ENCODE data around the gene TAB3. TPM values are rescaled to one million over a fixed set of nuclear protein-coding genes. Genes with fewer than 3 reads are reported as not detected.

TAB3 gene
- total RNA-seq, 2 donors from 2014 or later = 34.8 to 40.6 TPM

DNA sequence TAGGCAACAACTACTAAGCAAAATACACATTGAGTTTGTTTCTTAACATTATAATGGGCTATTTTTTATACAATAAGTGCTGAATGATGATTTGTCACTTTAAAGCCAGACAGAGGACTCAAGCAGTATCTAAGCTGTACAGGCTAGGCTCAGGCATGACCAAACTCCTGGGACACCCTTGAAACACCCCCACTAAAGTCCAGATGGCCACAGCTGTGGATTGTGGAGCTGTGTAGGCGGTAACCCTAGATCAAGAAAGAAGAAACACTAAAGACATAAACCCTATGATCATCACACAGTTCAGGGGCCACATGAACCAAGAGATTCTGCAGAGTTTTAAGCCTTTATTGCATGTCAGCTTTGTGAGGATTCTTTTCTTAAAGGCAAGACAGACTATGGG is 25.1 kb downstream of the TAB3 start:
- H3K27me3 ChIP-seq (replicated peaks; ENCODE audit: insufficient read depth) = no peaks in the 10 kb centered on the region

DNA sequence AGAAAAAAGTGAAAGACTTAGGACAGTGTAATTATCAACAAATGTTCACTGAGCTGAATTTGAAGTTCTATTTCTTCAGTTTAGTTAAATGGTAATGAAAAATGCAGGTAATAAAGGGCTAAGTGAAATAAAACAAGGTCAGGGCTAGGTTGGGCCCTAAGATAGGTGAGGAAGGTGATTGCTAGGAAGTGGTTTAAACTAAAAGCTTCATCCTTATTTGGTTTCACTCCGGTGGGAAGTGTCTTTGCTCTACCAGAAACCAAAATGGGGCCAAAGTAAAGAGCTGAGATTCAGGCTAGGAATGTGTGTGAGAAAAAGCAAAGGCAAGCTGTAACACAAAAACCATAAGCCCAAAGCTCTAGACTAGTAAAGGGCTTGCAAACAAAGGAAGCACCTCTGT is 31.0 kb downstream of the TAB3 start:
- no peak for TF ChIP-seq CTCF (IDR thresholded peaks at IDR 0.05)
- Histone ChIP-seq H3K27ac (no peak overlapping the region), H3K4me1 (ENCODE audit: control insufficient read depth in 1 of 2, low read depth in 2 of 2) (no peaks in the 10 kb centered on the region), H3K27me3 (replicated peaks; ENCODE audit: insufficient read depth) (no peaks in the 10 kb centered on the region), H3K9me3 (no peaks in the 10 kb centered on the region), H3K36me3 (no peaks in the 10 kb centered on the region), H3K4me3 (no peak overlapping the region)
- DNase-seq (ENCODE audit: low spot score) (no peak), ATAC-seq (ENCODE audit: insufficient number of reproducible peaks, low FRiP score, low read depth) (no peak)

More for the DNA sequence above, 25.1 kb downstream of the TAB3 start:
- DNase-seq (ENCODE audit: low spot score) = no peak
- Histone ChIP-seq H3K36me3 (no peaks in the 10 kb centered on the region), H3K4me1 (ENCODE audit: control insufficient read depth in 1 of 2, low read depth in 2 of 2) (no peaks in the 10 kb centered on the region), H3K27ac (no peak overlapping the region), H3K4me3 (no peak overlapping the region), H3K9me3 (no peaks in the 10 kb centered on the region)
- no peak for TF ChIP-seq CTCF (IDR thresholded peaks at IDR 0.05)
- ATAC-seq (ENCODE audit: insufficient number of reproducible peaks, low FRiP score, low read depth) = no peak

GRCh38 chrX:30851449-30851848 is 37.6 kb downstream of the TAB3 start:
- H3K4me1 ChIP-seq (ENCODE audit: control insufficient read depth in 1 of 2, low read depth in 2 of 2) = no peaks in the 10 kb centered on the region
- H3K27ac ChIP-seq = no peak overlapping the region
- DNase-seq (ENCODE audit: low spot score) (no peak), ATAC-seq (ENCODE audit: insufficient number of reproducible peaks, low FRiP score, low read depth) (no peak)
- no peaks in the 10 kb centered on the region for H3K36me3 ChIP-seq
- H3K27me3 ChIP-seq (replicated peaks; ENCODE audit: insufficient read depth) = no peaks in the 10 kb centered on the region
- no peaks in the 10 kb centered on the region for H3K9me3 ChIP-seq
- no peak overlapping the region for H3K4me3 ChIP-seq
- TF ChIP-seq CTCF (IDR thresholded peaks at IDR 0.05) = no peak

DNA sequence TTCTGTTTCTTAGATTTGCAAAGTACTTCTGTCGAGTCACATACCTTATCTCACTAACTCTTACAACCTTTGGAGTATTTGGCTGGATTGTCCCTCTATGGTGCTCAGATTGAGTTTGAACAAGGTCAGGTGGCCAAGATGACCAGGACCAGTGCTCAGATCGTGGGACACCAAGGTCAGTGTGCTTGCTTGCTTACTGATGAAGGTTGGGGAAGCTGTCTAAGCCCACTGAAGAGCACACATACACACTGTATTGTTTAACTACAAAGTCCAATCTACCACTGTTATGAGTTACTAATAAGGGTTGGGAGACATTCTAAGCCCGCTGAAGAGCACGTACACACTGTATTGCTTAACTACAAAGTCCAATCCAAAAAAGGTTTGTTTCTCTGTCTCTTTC is 53.7 kb downstream of the TAB3 start:
- Histone ChIP-seq H3K27ac (no peak overlapping the region), H3K4me1 (ENCODE audit: control insufficient read depth in 1 of 2, low read depth in 2 of 2) (no peaks in the 10 kb centered on the region), H3K36me3 (peaks cover 9% of the 10 kb centered on the region), H3K9me3 (no peaks in the 10 kb centered on the region), H3K27me3 (replicated peaks; ENCODE audit: insufficient read depth) (no peaks in the 10 kb centered on the region), H3K4me3 (no peak overlapping the region)
- ATAC-seq (ENCODE audit: insufficient number of reproducible peaks, low FRiP score, low read depth) (no peak), DNase-seq (ENCODE audit: low spot score) (no peak)
- TF ChIP-seq CTCF (IDR thresholded peaks at IDR 0.05) = no peak

- no peak for TF ChIP-seq CTCF (IDR thresholded peaks at IDR 0.05)
- DNase-seq (ENCODE audit: low spot score) = no peak
- ATAC-seq (ENCODE audit: insufficient number of reproducible peaks, low FRiP score, low read depth) = no peak
- Histone ChIP-seq H3K4me3 (no peak overlapping the region), H3K9me3 (no peaks in the 10 kb centered on the region), H3K27me3 (replicated peaks; ENCODE audit: insufficient read depth) (no peaks in the 10 kb centered on the region), H3K36me3 (peaks cover 9% of the 10 kb centered on the region), H3K4me1 (ENCODE audit: control insufficient read depth in 1 of 2, low read depth in 2 of 2) (no peaks in the 10 kb centered on the region), H3K27ac (no peak overlapping the region)
Observed at GRCh38 chrX:30833896-30834295, 55.2 kb downstream of the TAB3 start.
